ENCODE results near the gene FARP2. TPM values are rescaled to one million over a fixed set of nuclear protein-coding genes. Genes with fewer than 3 reads are reported as not detected.
"Not testable (repeated sequence)": the region's sequence is repeated elsewhere in the genome, so short reads cannot be mapped to it uniquely, and the experiment has no call there.

The FARP2 gene
- total RNA-seq, 2 experiments from 2014 or later = 24.0 to 25.4 TPM

DNA sequence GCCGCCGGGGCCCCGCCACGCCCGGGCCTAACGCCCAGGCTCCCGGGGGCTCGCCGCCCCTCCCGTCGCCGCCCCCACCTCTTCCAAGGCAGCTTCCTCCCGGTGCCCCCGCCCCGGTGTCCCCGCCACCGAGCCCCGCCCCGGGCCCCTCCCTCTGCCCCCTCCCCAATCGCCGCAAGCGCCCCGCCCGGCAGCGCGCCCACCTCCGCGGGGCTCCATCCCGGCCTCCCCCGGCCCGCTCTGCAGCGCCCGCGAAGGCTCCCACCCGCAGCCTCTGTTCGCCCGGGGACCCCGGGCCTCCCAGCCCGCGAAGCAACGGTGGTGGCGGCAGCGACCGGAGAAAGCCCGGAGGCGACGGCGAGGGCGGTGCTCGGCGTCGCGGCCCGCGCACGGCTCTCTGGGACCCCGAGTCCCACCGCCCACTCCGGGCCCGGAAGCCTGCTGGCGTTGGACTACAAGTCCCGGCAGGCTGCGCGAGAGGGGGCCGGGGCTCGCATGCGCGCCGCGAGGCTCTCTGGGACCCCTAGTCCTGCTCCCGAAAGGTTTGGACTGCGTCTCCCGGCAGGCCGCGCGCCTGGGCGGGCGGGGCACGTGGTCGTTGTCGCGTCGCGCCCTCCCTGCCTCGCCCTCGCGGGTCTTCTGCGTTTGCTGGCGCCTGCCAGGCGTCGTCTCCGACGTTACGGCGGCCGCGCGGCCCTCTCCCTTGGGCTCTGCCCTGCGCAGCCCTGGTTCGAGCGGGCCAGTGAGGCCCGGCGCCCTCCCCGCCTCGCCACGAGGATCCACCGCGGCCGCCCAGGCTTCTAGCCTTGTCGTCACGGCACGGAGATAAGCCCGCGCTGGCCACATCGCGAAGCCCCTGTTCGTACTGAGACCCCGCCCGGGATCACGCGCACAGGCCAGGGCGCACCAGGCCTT, 152.4 kb downstream of the FARP2 start, which contains the start of gene STK25:
TSS of gene STK25 (minus strand) at position 345 of the 915 bp plus-strand sequence. CDS start 549 bp downstream, outside the sequence.
- DNase-seq = peak; percentile 98
- H3K36me3 Mint-ChIP-seq = no peaks in the 10 kb centered on the region
- peak; percentile 96 for ATAC-seq
- no peaks in the 10 kb centered on the region for H3K9me3 Mint-ChIP-seq (ENCODE audit: low read depth)
- peaks cover 10% of the 10 kb centered on the region for H3K27me3 Mint-ChIP-seq
- peaks cover 18% of the 10 kb centered on the region for H3K4me1 Mint-ChIP-seq
- CTCF ChIA-PET = interaction anchor here (1.2 kb wide), 1 partner anchor 64 kb away, joined by 3 read pairs; no protein-coding TSS in a partner anchor
- peak within 1 kb of the TSS; percentile 78 for H3K4me3 Mint-ChIP-seq
- peak within 1 kb of the TSS; percentile 58 for H3K27ac Mint-ChIP-seq

GRCh38 chr2:241509155-241509784, 153.2 kb downstream of the FARP2 start:
- CTCF ChIA-PET = interaction anchor here (1.2 to 1.8 kb wide), 2 partner anchors 65 to 195 kb away, joined by 3 to 4 read pairs; no protein-coding TSS in a partner anchor
- no peak for DNase-seq

GRCh38 chr2:241511091-241511741, 155.1 kb downstream of the FARP2 start:
- no peaks in the 10 kb centered on the region for H3K36me3 Mint-ChIP-seq
- H3K27ac Mint-ChIP-seq = no peak overlapping the region
- CTCF ChIA-PET = interaction anchor here (1.2 to 1.8 kb wide), 2 partner anchors 11 to 197 kb away, joined by 3 to 4 read pairs; no protein-coding TSS in a partner anchor
- no peaks in the 10 kb centered on the region for H3K9me3 Mint-ChIP-seq (ENCODE audit: low read depth)
- ATAC-seq = no peak
- no peak overlapping the region for H3K4me3 Mint-ChIP-seq
- H3K27me3 Mint-ChIP-seq = peaks cover 10% of the 10 kb centered on the region
- no peak for DNase-seq
- H3K4me1 Mint-ChIP-seq = peaks cover 31% of the 10 kb centered on the region

More at GRCh38 chr2:241509155-241509784, 153.2 kb downstream of the FARP2 start:
- H3K4me3 Mint-ChIP-seq = peak overlapping the region; percentile 47
- peaks cover 10% of the 10 kb centered on the region for H3K27me3 Mint-ChIP-seq
- H3K36me3 Mint-ChIP-seq = no peaks in the 10 kb centered on the region
- no peak for ATAC-seq
- no peaks in the 10 kb centered on the region for H3K9me3 Mint-ChIP-seq (ENCODE audit: low read depth)
- H3K4me1 Mint-ChIP-seq = peaks cover 18% of the 10 kb centered on the region
- H3K27ac Mint-ChIP-seq = peak overlapping the region; percentile 58

- Mint-ChIP-seq H3K4me1 (peaks cover 26% of the 10 kb centered on the region), H3K9me3 (ENCODE audit: low read depth) (peaks cover 6% of the 10 kb centered on the region), H3K36me3 (peaks cover 5% of the 10 kb centered on the region), H3K27me3 (peaks cover 14% of the 10 kb centered on the region), H3K27ac (no peak overlapping the region), H3K4me3 (no peak overlapping the region)
- ATAC-seq (no peak), DNase-seq (no peak)
- CTCF ChIA-PET = interaction anchor here (0.6 kb wide), 1 partner anchor 188 kb away, joined by 3 read pairs; no protein-coding TSS in a partner anchor
These were observed 158.5 kb downstream of the FARP2 start for GRCh38 chr2:241514553-241514952.

DNA sequence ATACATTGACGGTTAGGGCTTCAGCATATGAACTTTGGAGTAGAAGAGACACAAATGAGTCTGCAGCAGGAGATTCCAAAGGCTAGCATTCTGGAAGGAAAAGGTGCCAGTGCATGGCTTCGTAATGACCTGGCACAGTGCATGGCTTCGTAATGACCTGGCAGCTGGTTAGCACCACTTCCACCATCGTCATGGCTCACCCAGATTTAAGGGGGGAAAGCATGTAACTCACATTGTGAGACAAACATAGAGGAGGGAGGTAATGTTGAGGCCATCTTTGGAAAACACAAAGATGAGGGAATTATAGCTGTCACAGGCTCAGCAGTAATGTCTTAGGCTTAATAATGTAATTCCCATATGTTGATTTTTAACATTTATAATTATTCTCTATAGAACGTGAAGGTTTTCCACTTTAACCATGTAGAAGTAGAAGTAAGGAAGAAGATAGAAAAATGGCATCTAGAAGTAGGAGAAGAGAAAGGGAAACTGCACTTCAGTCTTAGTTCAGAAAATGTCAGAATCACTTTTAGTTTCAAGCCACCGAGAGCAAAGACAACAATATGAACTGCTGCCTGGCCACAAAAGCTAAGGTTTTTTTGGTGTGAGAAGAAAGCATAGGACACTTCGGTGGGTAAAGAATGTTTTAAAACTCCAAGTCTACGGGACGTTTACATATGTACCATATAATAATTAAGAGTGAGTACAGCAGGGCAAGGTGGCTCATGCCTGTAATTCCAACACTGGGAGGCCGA, 159.1 kb downstream of the FARP2 start:
- Mint-ChIP-seq H3K4me3 (peak overlapping the region; percentile 37), H3K27ac (peak overlapping the region; percentile 84), H3K27me3 (peaks cover 17% of the 10 kb centered on the region), H3K36me3 (peaks cover 5% of the 10 kb centered on the region), H3K4me1 (peaks cover 24% of the 10 kb centered on the region), H3K9me3 (ENCODE audit: low read depth) (peaks cover 6% of the 10 kb centered on the region)
- ATAC-seq = peak; percentile 49
- CTCF ChIA-PET = interaction anchor here (0.6 to 1.1 kb wide), 2 partner anchors 83 to 188 kb away, joined by 3 to 5 read pairs; no protein-coding TSS in a partner anchor
- DNase-seq = no peak

- peak overlapping the region; percentile 84 for H3K27ac Mint-ChIP-seq
These were observed 160.5 kb downstream of the FARP2 start for GRCh38 chr2:241516520-241516965.

GRCh38 chr2:241517297-241517696, 161.2 kb downstream of the FARP2 start:
- Mint-ChIP-seq H3K4me1 (peaks cover 29% of the 10 kb centered on the region), H3K27ac (no peak overlapping the region), H3K9me3 (ENCODE audit: low read depth) (peaks cover 6% of the 10 kb centered on the region), H3K4me3 (no peak overlapping the region), H3K27me3 (peaks cover 8% of the 10 kb centered on the region), H3K36me3 (peaks cover 5% of the 10 kb centered on the region)
- no peak for DNase-seq
- ATAC-seq = no peak
- CTCF ChIA-PET = no interaction called here

More at GRCh38 chr2:241516520-241516965, 160.5 kb downstream of the FARP2 start:
- Mint-ChIP-seq H3K27me3 (peaks cover 11% of the 10 kb centered on the region), H3K4me3 (no peak overlapping the region), H3K36me3 (peaks cover 5% of the 10 kb centered on the region), H3K9me3 (ENCODE audit: low read depth) (peaks cover 6% of the 10 kb centered on the region), H3K4me1 (peaks cover 29% of the 10 kb centered on the region)
- CTCF ChIA-PET = interaction anchor here (0.6 to 1.1 kb wide), 2 partner anchors 82 to 197 kb away, joined by 3 to 5 read pairs; no protein-coding TSS in a partner anchor
- ATAC-seq = no peak
- DNase-seq = no peak

GRCh38 chr2:241519669-241520068, 163.6 kb downstream of the FARP2 start:
- DNase-seq = no peak
- ATAC-seq = no peak
- CTCF ChIA-PET = no interaction called here
- no peak overlapping the region for H3K4me3 Mint-ChIP-seq
- peaks cover 28% of the 10 kb centered on the region for H3K4me1 Mint-ChIP-seq
- H3K36me3 Mint-ChIP-seq = peaks cover 5% of the 10 kb centered on the region
- H3K27me3 Mint-ChIP-seq = peaks cover 6% of the 10 kb centered on the region
- peaks cover 6% of the 10 kb centered on the region for H3K9me3 Mint-ChIP-seq (ENCODE audit: low read depth)
- no peak overlapping the region for H3K27ac Mint-ChIP-seq

- ATAC-seq = no peak
- no peak overlapping the region for H3K4me3 Mint-ChIP-seq
- DNase-seq = no peak
- peaks cover 6% of the 10 kb centered on the region for H3K27me3 Mint-ChIP-seq
- CTCF ChIA-PET = interaction anchor here (1.4 kb wide), 1 partner anchor 11 kb away, joined by 3 read pairs; no protein-coding TSS in a partner anchor
- H3K9me3 Mint-ChIP-seq (ENCODE audit: low read depth) = peaks cover 2% of the 10 kb centered on the region
- H3K4me1 Mint-ChIP-seq = peaks cover 6% of the 10 kb centered on the region
- H3K36me3 Mint-ChIP-seq = peaks cover 1% of the 10 kb centered on the region
- no peak overlapping the region for H3K27ac Mint-ChIP-seq
These were observed 166.4 kb downstream of the FARP2 start for GRCh38 chr2:241522477-241522876.

DNA sequence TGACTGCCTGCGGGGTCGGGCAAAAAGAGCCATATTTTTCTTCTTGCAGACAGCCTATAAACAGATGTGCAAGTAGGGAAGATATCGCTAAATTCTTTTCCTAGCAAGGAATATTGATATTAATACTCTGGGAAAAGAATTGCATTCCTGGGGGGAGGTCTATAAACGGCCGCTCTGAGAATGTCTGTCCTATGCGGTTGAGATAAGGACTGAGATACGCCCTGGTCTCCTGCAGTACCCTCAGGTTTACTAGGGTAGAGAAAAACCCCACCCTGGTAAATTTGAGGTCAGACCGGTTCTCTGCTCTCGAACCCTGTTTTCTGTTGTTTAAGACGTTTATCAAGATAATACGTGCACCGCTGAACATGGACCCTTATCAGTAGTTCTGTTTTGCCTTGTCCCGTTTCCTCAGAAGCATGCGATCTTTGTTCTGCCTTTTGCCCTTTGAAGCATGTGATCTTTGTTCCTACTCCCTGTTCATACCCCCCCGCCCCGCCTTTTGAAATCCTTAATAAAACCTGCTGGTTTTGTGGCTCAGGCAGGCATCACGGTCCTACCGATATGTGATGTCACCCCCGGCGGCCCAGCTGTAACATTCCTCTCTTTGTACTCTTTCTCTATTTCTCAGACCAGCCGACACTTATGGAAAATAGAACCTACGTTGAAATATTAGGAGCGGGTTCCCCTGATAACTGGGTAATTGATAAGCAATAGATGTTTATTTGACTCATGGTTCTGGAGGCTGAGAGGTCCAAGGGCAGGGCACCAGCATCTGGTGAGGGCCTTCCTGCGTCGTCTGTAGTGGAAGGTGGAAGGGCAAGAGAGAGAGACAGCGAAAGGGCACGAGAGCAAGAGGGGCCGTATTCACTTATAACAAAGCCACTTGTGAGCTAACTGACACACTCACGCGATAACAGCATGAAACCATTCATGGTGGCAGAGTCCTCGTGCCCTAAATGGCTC, 170.0 kb downstream of the FARP2 start:
- H3K9me3 Mint-ChIP-seq (ENCODE audit: low read depth); DNase-seq; H3K27ac Mint-ChIP-seq; H3K36me3 Mint-ChIP-seq; CTCF ChIA-PET; H3K4me1 Mint-ChIP-seq; H3K27me3 Mint-ChIP-seq; H3K4me3 Mint-ChIP-seq; ATAC-seq: not testable (repeated sequence)

- H3K9me3 Mint-ChIP-seq (ENCODE audit: low read depth) = no peaks in the 10 kb centered on the region
- DNase-seq = no peak
- no peak overlapping the region for H3K4me3 Mint-ChIP-seq
- no peaks in the 10 kb centered on the region for H3K4me1 Mint-ChIP-seq
- peaks cover 3% of the 10 kb centered on the region for H3K27me3 Mint-ChIP-seq
- H3K27ac Mint-ChIP-seq = no peak overlapping the region
- CTCF ChIA-PET = no interaction called here
- no peak for ATAC-seq
- no peaks in the 10 kb centered on the region for H3K36me3 Mint-ChIP-seq
These were observed 174.5 kb downstream of the FARP2 start for GRCh38 chr2:241530571-241530970.
